ENCODE data around the gene MITD1.
A peak's percentile ranks its signal among the peaks of the same experiment; 100 is the strongest.

DNA sequence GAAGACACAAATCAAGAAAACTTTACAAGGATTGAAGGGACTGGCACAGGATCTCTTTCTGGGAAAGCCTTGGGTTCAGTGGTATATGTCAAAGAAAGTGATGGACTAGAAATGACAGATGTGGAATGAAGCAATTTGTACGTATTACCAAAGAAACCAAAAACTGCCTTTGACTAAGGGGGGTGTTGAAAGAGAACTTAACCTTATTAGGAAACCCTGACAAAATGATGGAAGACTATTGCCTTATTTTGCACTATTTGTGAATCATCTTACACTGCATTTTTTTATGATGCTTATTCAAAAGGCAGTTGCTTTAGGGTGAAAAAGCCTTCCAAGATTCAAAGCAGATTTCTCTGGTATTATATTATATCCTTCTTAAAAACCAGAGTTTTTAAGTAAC is 30.2 kb downstream of the MITD1 start:
- TF ChIP-seq, protein P1, sequence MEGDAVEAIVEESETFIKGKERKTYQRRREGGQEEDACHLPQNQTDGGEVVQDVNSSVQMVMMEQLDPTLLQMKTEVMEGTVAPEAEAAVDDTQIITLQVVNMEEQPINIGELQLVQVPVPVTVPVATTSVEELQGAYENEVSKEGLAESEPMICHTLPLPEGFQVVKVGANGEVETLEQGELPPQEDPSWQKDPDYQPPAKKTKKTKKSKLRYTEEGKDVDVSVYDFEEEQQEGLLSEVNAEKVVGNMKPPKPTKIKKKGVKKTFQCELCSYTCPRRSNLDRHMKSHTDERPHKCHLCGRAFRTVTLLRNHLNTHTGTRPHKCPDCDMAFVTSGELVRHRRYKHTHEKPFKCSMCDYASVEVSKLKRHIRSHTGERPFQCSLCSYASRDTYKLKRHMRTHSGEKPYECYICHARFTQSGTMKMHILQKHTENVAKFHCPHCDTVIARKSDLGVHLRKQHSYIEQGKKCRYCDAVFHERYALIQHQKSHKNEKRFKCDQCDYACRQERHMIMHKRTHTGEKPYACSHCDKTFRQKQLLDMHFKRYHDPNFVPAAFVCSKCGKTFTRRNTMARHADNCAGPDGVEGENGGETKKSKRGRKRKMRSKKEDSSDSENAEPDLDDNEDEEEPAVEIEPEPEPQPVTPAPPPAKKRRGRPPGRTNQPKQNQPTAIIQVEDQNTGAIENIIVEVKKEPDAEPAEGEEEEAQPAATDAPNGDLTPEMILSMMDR (IDR thresholded peaks at IDR 0.05; ENCODE audit: insufficient read depth, low read length), result no peak
- TF ChIP-seq POLR2AphosphoS5 (IDR thresholded peaks at IDR 0.05; ENCODE audit: low read depth) (no peak), GABPA (IDR thresholded peaks at IDR 0.05; ENCODE audit: low read depth) (0 out of 2 replicates have a peak, but pooled peaks have one; percentile 8)
- TF ChIP-seq, protein P2, sequence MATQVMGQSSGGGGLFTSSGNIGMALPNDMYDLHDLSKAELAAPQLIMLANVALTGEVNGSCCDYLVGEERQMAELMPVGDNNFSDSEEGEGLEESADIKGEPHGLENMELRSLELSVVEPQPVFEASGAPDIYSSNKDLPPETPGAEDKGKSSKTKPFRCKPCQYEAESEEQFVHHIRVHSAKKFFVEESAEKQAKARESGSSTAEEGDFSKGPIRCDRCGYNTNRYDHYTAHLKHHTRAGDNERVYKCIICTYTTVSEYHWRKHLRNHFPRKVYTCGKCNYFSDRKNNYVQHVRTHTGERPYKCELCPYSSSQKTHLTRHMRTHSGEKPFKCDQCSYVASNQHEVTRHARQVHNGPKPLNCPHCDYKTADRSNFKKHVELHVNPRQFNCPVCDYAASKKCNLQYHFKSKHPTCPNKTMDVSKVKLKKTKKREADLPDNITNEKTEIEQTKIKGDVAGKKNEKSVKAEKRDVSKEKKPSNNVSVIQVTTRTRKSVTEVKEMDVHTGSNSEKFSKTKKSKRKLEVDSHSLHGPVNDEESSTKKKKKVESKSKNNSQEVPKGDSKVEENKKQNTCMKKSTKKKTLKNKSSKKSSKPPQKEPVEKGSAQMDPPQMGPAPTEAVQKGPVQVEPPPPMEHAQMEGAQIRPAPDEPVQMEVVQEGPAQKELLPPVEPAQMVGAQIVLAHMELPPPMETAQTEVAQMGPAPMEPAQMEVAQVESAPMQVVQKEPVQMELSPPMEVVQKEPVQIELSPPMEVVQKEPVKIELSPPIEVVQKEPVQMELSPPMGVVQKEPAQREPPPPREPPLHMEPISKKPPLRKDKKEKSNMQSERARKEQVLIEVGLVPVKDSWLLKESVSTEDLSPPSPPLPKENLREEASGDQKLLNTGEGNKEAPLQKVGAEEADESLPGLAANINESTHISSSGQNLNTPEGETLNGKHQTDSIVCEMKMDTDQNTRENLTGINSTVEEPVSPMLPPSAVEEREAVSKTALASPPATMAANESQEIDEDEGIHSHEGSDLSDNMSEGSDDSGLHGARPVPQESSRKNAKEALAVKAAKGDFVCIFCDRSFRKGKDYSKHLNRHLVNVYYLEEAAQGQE (IDR thresholded peaks at IDR 0.05; ENCODE audit: insufficient replicate concordance, low read depth), result no peak

Data from HL-60 (cell line).